Inflammatory macrophage treated with lipopolysaccharide for 4 hours (primary cell): ENCODE data around the gene TAOK2.
"Not testable (repeated sequence)": the region's sequence is repeated elsewhere in the genome, so short reads cannot be mapped to it uniquely, and the experiment has no call there.

Experiments used
- DNase-seq: peaks from one replicate; pipeline ENCODE4 v3.0.0-alpha.2; 2020

TAOK2 gene

GRCh38 chr16:30026449-30026848 lies 52.8 kb downstream of the TAOK2 start:
- no peak for DNase-seq

- no peak for DNase-seq
These were observed 54.1 kb downstream of the TAOK2 start for GRCh38 chr16:30027588-30028437.

- DNase-seq = no peak
These were observed 54.9 kb downstream of the TAOK2 start for GRCh38 chr16:30028438-30029076.

GRCh38 chr16:30030011-30030685 lies 56.5 kb downstream of the TAOK2 start:
- no peak for DNase-seq

- no peak for DNase-seq
These were observed 57.3 kb downstream of the TAOK2 start, which contains the start of gene TLCD3B for GRCh38 chr16:30030841-30031413. TSS of gene TLCD3B (minus strand) at chr16:30031271. CDS start at chr16:30030527, 744 bp downstream.

DNA sequence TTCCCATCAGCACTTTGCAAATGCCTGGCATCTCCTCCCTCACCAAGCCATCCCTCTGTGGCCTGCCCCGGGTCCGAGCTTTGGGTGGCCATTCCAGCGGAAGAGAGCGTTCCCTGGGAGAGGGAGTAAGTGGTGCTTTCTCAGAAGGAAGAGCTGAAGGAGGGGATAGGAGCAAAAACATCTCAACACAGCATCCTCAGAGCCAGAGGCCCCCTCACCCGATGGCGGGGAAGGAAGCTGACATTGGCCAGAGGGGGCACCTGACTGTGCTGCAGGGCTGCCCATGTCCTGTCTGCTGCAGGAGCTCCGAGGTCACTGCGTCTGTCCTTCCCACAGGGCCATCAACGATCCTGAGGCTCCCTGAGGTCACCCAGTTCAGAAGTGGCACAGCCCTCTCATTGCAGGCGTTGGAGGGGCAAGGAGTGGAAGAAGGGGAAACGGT lies 57.8 kb downstream of the TAOK2 start:
- no peak for DNase-seq

GRCh38 chr16:30032083-30032819 lies 58.6 kb downstream of the TAOK2 start:
- peak; percentile 64 for DNase-seq

GRCh38 chr16:30033270-30033669 lies 59.6 kb downstream of the TAOK2 start:
- DNase-seq = no peak

- peak; percentile 45 for DNase-seq
These were observed 66.6 kb downstream of the TAOK2 start for GRCh38 chr16:30040221-30040620.

GRCh38 chr16:30040690-30041089 lies 67.0 kb downstream of the TAOK2 start:
- DNase-seq = not testable (repeated sequence)

DNA sequence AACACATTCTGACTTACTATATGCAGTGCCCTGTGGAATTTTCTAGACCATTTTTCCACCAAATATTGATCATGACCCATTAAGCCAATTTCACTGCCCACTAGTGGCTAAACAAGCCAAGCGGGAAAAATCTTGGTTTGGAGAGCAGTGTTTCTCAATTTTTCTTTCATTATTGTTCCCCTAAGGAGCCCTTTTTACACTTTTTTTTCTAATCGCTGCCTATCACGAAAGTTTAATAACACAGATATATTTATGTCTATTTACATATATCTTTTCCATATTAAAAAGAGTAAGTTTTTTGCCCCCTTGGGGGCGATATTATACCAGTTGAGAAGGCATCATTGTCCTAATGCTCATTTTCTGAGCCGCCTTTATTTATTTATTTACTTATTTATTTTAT lies 68.2 kb downstream of the TAOK2 start:
- peak; percentile 47 for DNase-seq
